HG03103 (cell line): ENCODE results near the gene LGALS3BP.

ENCODE experiments used
- ATAC-seq: cut with Tn5 transposase; IDR thresholded peaks from one replicate; pipeline ENCODE4 v1.9.1; 2021; ENCODE audit warnings: low read depth; ENCODE audit not compliant: unreplicated experiment

The LGALS3BP gene

GRCh38 chr17:78922816-78923498 is 56.8 kb downstream of the LGALS3BP start:
- no peak for ATAC-seq

- no peak for ATAC-seq
These were observed 58.2 kb downstream of the LGALS3BP start for GRCh38 chr17:78921437-78921971.
